A673 (cell line): ENCODE measurements around the gene TICAM2.

Experiments used
- CTCF ChIP-seq: fragments of 300-800, 200-600 bp; sonication (generic); conservative IDR thresholded peaks from 2 replicates; pipeline ENCODE4 v1.5.1; 2017; ENCODE audit warnings: low read depth, mild to moderate bottlenecking, antibody characterized with exemption, low read length, moderate library complexity, mixed read lengths
- EZH2 ChIP-seq: fragments of 200-600 bp; sonication (generic); IDR thresholded peaks from 2 replicates; pipeline ENCODE4 v1.6.1; 2017; ENCODE audit warnings: borderline replicate concordance, low read depth, mild to moderate bottlenecking, mixed read lengths, antibody characterized with exemption, low read length; ENCODE audit not compliant: poor library complexity, severe bottlenecking

- TF ChIP-seq CTCF (no peak), EZH2 (no peak)
These were observed 71.9 kb downstream of the TICAM2 start for GRCh38 chr5:115530426-115530825.
